KG1 (cell line): ENCODE results near the gene DAGLA.

Experiments
- DNase-seq: peaks from one replicate; lab custom pipeline; 2025; lab: John Stamatoyannopoulos, UW

The DAGLA gene

GRCh38 chr11:61730240-61730994, 50.2 kb downstream of the DAGLA start:
- DNase-seq = no peak

DNA sequence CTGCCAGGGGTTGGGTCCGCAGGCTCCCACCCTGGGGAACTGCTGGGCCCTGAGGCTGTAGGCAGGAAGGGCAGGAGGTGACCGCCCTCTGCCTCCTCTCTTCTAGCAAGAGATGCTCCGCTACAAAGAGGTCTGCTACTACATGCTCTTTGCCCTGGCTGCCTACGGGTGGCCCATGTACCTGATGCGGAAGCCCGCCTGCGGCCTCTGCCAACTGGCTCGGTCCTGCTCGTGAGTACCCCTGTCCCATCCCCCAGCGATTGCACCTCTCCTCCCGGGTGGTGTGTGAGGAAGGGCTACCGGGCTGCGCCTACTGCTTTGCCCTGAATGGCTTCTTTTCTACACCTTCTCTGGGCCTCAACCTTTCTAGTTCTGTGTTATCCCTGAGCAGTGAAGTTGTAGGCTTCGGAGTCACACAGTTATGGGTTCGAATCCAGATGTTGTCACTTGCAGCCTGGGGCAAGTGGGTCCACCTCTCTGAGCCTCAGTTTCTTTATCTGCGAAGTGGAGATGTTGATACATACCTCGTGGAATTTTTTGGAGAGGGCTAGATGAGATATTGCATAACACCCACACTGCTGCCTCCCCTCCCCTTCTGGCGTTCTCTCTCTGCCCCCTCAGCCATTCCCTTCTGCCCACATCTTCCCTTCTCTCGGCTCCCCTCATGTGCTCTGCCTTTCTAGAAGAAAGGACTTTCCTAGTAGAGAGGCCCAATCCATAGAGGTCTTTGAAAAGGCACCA, 51.2 kb downstream of the DAGLA start:
- DNase-seq = no peak

DNA sequence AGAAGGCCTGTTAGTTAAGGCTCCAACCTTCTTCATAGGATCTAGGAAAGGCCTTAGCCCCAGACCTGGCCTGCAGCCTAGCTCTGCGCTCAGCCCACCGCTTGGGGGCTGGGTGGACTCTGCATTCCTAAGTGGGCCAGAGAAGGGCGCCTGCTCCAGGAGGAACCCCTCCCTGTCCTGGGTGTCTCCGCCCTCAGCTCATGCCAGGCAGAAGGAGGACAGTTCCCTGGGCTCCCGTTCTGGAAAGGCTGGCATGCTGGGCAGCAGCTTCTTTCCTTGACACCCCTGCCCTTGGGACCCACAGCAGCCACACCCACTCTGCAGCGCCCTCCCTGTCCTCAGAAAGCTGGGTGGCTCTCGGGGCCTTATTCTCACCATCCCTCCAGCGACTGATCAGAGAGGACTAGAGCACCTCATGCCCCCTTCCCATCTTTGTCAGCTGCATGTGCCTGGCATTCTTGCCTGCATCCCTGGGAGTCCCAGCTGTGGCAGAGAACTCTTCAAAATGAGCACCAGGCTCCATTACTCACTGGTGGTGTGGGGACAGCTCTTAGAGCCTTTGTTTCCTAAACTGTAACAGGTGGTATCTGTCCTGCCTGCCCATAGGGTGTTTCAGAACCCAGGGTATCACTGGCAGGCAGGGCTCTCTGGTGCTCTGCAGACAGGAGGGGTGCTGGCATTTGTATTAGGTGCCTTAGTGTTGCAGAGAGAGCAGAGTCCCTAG, 51.9 kb downstream of the DAGLA start:
- DNase-seq = no peak

GRCh38 chr11:61732705-61733104, 52.5 kb downstream of the DAGLA start:
- DNase-seq = no peak

GRCh38 chr11:61733120-61733978, 53.2 kb downstream of the DAGLA start:
- DNase-seq = peak; percentile 53

- no peak for DNase-seq
Observed at GRCh38 chr11:61734767-61735166, 54.6 kb downstream of the DAGLA start.

DNA sequence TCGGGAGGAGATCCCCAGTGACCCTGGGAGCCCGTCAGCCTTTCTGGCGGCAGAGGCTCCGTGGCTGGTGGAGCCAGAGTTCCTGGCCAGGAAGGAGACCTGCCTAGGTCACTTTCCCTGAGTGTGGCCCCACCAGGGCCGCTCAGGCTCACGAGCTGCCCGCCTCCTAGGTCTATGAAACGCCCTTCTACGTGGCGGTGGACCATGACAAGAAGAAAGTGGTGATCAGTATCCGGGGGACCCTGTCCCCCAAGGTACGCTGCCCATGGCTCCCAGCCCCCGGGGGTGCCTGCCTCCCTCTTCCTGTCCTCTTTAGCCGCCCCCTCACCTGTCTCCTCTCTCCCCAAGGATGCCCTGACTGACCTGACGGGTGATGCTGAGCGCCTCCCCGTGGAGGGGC, 55.2 kb downstream of the DAGLA start:
- DNase-seq = no peak

DNA sequence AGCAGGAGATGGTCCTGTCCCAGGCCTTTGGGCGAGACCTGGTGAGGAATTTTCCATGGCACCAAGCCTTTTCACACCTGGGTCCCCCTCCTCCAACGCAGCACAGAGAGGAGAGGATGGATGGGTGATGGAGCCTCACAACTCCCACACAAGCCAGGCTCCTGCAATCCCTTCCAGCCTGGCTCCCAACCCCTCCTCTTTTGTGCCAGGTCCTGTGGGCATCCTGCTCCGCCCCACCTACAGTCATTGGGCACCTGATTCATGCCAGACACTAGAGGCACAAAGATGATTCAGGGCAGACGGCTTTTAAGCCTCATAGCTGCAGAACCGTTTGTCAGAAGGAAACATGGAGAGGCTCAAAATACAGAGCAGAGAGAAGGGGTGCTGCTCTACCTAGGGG, 56.1 kb downstream of the DAGLA start:
- DNase-seq = no peak

DNA sequence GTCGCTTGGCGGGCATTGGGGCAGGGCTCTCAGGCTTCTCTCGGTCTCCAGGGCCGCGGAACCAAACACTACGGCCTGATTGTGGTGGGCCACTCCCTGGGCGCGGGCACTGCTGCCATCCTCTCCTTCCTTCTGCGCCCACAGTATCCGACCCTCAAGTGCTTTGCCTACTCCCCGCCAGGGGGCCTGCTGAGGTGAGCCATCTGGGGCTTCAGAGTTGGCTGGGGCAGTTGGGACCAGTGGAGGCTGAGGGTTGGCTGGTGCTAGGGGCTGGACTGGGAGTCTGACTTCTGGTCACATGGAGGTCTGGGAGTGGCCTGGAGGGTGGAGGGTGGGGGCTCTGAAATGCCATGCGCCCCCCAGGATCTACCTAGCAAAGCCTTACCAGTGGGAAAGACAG, 56.9 kb downstream of the DAGLA start:
- no peak for DNase-seq

GRCh38 chr11:61737636-61738386, 57.6 kb downstream of the DAGLA start:
- no peak for DNase-seq

DNA sequence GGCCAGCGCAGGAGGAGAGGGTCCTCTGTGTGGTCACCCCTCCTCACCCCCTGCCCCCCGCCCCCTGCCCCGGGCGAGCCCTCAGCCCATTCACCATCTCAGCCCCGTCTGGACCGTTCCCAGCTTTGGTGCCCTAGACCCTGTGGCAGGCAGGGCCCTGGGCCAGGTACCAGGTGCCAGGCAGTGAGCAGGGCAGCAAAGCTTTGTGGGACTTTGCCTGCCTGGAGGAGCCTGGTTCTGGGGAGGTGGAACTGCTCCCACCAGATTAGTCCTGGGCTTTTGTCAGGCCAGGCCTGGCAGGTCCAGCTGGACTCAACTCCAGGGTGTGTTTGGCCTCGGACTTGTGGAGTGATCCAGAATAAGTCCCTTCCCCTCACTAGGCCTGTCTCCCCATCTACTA, 58.6 kb downstream of the DAGLA start:
- no peak for DNase-seq

GRCh38 chr11:61739413-61739812, 59.2 kb downstream of the DAGLA start:
- DNase-seq = no peak

DNA sequence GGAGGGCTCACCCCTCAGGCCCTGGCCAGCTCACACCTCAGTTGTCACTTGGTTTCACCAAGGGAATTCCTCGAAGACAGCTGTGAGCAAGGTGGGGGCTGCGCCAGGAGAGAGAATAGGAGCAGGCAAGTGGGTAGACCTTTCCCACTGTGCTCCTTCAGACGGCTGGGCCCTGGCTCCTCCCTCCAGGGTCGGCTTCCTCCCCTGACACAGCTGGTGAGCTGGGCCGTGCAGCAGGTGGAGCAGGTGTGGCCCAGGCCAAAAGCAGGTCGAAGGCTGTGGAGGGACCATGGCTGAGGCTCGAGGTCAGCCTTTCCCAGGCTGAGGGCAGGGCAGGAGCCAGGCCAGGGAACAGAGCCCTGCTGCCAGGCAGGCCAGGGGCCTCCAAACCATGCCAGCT, 59.8 kb downstream of the DAGLA start:
- DNase-seq = no peak

DNA sequence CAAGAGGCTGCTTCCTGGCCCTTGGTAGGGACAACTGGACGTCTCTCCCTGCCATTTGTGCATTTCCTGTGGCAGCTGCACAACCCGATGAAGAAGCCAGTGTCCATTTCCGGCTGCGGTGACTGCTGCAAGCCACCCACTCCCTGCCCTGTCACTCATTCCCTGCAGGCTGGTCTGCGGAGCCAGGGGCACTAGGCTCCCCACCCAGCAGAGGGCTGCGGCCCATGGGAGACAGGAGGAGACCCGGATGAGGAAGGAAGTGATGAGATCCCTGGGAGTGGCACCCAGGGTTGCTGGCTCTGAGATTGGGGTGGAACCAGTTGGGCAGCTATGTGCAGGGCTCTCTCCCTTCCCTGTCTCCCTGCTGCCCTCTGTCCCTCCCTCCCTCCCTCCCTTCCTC, 62.2 kb downstream of the DAGLA start:
- DNase-seq = no peak

GRCh38 chr11:61743486-61744095, 63.4 kb downstream of the DAGLA start:
- DNase-seq = no peak

GRCh38 chr11:61744181-61744580, 64.0 kb downstream of the DAGLA start:
- DNase-seq = no peak

DNA sequence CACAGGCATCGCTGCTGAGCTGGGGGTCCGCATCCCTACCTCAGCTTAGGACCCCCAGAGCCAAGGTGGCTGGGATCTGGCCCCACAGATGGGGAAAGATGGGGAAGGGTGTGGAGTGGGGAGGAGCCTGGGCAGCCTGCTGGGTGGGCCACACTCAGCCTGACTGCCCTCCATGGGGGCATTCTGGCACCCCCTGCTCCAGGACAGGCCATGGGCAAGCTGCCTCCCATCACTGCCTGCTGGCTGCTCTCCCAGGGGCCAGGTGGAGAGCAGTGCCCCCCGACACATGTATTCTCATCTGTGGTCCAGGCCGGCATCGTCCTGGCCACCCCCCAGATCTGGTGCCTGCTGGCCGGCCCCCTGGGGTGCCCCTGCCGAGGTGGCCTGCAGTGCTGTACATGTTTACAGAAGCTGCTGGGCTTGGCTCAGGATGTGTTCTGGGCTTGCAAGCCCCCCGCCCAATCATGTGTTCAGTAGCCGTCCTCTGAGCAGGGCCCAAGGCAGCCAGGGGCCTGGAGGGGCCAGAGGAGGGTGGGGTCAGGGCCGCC, 64.5 kb downstream of the DAGLA start:
- DNase-seq = no peak

- DNase-seq = no peak
Observed at GRCh38 chr11:61745781-61746441, 65.7 kb downstream of the DAGLA start.

- no peak for DNase-seq
Observed at GRCh38 chr11:61746442-61747191, 66.4 kb downstream of the DAGLA start.
